ENCODE measurements around the gene XRCC5.

GRCh38 chr2:216245391-216245975 lies 136.3 kb downstream of the XRCC5 start:
- TF ChIP-seq, protein P1, sequence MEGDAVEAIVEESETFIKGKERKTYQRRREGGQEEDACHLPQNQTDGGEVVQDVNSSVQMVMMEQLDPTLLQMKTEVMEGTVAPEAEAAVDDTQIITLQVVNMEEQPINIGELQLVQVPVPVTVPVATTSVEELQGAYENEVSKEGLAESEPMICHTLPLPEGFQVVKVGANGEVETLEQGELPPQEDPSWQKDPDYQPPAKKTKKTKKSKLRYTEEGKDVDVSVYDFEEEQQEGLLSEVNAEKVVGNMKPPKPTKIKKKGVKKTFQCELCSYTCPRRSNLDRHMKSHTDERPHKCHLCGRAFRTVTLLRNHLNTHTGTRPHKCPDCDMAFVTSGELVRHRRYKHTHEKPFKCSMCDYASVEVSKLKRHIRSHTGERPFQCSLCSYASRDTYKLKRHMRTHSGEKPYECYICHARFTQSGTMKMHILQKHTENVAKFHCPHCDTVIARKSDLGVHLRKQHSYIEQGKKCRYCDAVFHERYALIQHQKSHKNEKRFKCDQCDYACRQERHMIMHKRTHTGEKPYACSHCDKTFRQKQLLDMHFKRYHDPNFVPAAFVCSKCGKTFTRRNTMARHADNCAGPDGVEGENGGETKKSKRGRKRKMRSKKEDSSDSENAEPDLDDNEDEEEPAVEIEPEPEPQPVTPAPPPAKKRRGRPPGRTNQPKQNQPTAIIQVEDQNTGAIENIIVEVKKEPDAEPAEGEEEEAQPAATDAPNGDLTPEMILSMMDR (IDR thresholded peaks at IDR 0.05 in 2 of 3, conservative IDR thresholded peaks at IDR 0.05 in 1 of 3; ENCODE audit: borderline replicate concordance in 1 of 3, insufficient read depth in 1 of 3, low read depth in 2 of 3, low read length in 2 of 3): no peak
- TF ChIP-seq POLR2A (IDR thresholded peaks at IDR 0.05; ENCODE audit: borderline replicate concordance, extremely low read depth, insufficient read depth, insufficient read length): no peak
- TF ChIP-seq ELF1 (IDR thresholded peaks at IDR 0.05; ENCODE audit: borderline replicate concordance, low read depth): no peak
- no peak for TF ChIP-seq JUND (IDR thresholded peaks at IDR 0.05)
- TF ChIP-seq POLR2AphosphoS5 (IDR thresholded peaks at IDR 0.05; ENCODE audit: low read depth, low read length): no peak
- TF ChIP-seq EZH2 (IDR thresholded peaks at IDR 0.05): no peak
- TF ChIP-seq RAD21 (IDR thresholded peaks at IDR 0.05; ENCODE audit: low read depth): no peak
- no peak for TF ChIP-seq SP1 (IDR thresholded peaks at IDR 0.05; ENCODE audit: low read depth)
- no peak for TF ChIP-seq MAX (IDR thresholded peaks at IDR 0.05)
- no peak for TF ChIP-seq ZNF274 (IDR thresholded peaks at IDR 0.05; ENCODE audit: low read depth, low read length)
- no peak for TF ChIP-seq EZH2phosphoT487 (IDR thresholded peaks at IDR 0.05; ENCODE audit: borderline replicate concordance)

All from HCT116 (cell line).